Activated T-cell treated with anti-CD3 and anti-CD28 coated beads for 48 hours (primary cell): ENCODE measurements around the gene AADAT.

ENCODE experiments used
- DNase-seq: peaks from one replicate; pipeline ENCODE4 v3.0.0-alpha.2; 2020; ENCODE audit warnings: low read depth

Gene AADAT

GRCh38 chr4:170030121-170030520, 59.6 kb downstream of the AADAT start:
- no peak for DNase-seq

GRCh38 chr4:170027181-170027829, 62.5 kb downstream of the AADAT start:
- DNase-seq, result peak; percentile 85

GRCh38 chr4:170026253-170027021, 63.3 kb downstream of the AADAT start, which contains the start of gene MFAP3L:
Gene MFAP3L, minus strand, starts transcription at chr4:170026395. Its CDS starts 20,518 bp downstream, at chr4:170005877.
- DNase-seq, result peak; percentile 86

GRCh38 chr4:170025523-170026252, 64.1 kb downstream of the AADAT start:
- DNase-seq, result no peak

- no peak for DNase-seq
Observed at GRCh38 chr4:170022211-170022610, 67.5 kb downstream of the AADAT start.

GRCh38 chr4:170017252-170017651, 72.5 kb downstream of the AADAT start:
- no peak for DNase-seq

GRCh38 chr4:170015285-170015684, 74.5 kb downstream of the AADAT start:
- DNase-seq, result no peak

GRCh38 chr4:170014359-170015011, 75.3 kb downstream of the AADAT start:
- DNase-seq, result no peak

- no peak for DNase-seq
Observed at GRCh38 chr4:170012629-170012958, 77.2 kb downstream of the AADAT start.

GRCh38 chr4:170011921-170012628, 77.7 kb downstream of the AADAT start:
- no peak for DNase-seq
